GM18502 (cell line): ENCODE measurements around the gene UBAP2.
"Not testable (repeated sequence)": the region's sequence is repeated elsewhere in the genome, so short reads cannot be mapped to it uniquely, and the experiment has no call there.

Experiments used
- ATAC-seq: cut with Tn5 transposase; IDR thresholded peaks from one replicate; pipeline ENCODE4 v1.9.1; 2021; ENCODE audit warnings: mild to moderate bottlenecking; ENCODE audit not compliant: unreplicated experiment, poor library complexity

UBAP2 gene

DNA sequence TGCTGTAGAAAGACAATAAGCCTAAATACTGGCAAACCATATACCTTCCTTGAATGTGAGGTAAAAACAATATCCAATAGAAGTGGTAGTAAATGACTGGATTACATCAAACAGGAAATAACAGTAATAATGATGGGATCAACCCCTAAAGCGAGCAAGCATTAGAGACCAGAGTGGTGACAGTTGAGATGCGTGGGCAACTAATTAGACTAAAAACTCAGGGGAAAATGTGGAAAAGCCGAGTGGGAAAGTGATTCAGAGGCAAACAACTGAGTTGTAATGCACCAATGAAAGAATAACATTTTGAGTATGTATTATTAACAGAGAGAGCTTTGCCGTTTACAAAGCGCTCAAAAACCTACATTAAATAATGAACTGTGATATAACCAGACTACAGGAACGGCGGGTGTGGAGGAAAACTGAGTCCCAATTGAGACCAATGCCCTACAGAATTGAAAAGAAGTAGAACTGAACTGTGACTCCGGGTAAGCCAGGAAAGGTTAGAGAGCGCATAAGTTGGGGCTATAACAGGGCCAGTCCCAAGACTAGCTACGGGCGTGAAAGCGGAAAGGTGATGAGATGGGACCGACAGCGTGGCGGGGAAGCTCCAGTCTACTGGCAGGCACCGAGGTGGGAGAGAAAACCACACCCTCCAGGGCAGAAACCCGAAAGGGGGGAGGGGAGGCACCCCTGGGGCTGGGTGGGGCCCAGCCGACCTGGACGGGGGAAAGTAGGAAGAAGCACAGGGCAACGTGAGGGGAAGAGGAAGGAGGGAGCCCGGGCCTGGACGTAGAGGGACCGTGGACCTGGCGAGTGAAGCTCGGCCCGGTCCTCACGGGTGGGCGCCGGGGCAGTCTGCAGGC, 592 bp downstream of the UBAP2 start:
- ATAC-seq = peak; percentile 31

DNA sequence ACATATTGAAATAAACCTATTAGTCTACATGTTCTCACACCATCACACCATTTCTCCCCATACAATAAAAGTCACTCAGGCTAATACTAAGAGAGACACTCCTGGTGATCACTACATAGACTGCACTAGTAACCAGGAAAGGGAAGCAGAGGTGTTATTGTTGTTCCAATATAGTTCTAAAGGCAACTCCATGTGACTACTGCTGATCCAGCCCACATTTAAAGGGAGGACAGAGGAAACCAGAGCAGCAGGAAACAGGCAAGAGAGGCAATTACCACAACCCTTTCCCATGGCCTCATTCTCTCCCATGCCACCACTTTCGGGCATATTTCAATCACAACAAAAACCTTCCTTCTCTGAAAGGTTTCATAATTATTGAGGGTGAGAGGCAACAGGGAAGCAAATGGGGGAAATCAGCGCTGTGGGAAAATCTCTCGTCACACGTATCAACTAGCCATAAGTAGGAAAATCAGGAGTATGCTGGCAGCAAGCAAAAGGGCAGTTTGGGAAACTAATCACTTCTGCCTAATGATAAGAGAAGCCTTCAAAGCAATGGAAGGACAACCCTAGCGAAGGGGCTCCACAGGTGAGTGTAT, 1.8 kb downstream of the UBAP2 start:
- no peak for ATAC-seq

DNA sequence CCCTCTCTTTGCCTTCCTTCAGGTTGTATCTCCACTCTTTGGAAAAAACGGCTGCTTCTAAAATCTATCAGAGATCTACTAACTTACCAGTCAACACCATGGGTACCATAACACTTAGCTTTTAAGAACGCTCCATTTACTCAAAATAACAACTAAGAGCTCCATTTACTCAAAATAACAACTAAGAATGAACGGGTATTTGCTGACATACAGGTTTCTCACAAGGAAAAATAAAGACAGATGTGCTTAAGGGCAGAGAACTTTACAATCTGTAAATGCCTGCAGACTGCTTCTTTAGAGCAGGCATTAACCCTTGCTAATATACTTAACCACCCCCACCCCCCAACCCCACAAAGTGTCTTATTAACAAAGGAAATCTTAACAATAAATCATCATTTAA, 2.8 kb downstream of the UBAP2 start:
- ATAC-seq = no peak

DNA sequence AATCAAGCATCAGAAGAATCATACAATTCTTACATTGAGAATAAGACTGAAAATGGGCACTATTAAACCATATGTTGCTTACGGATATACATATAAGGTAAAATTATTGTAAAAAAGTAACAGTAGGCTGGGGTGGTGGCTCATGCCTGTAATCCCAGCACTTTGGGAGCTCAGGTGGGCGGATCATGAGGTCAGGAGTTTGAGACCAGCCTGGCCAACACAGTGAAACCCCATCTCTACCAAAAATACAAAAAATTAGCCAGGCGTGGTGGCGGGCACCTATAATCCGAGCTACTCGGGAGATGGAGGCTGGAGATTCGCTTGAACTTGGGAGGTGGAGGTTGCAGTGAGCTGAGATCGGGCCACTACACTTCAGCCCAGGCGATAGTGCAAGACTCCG, 6.6 kb downstream of the UBAP2 start:
- not testable (repeated sequence) for ATAC-seq

DNA sequence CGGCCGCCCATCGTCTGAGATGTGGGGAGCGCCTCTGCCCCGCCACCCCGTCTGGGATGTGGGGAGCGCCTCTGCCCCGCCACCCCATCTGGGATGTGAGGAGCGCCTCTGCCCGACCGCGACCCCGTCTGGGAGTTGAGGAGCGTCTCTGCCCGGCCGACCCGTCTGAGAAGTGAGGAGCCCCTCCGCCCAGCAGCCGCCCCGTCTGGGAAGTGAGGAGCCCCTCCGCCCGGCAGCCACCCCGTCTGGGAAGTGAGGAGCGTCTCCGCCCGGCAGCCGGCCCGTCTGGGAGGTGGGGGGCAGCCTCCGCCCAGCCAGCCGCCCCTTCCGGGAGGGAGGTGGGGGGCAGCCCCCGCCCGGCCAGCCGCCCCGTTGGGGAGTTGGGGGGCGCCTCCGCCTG, 9.8 kb downstream of the UBAP2 start:
- ATAC-seq = not testable (repeated sequence)

DNA sequence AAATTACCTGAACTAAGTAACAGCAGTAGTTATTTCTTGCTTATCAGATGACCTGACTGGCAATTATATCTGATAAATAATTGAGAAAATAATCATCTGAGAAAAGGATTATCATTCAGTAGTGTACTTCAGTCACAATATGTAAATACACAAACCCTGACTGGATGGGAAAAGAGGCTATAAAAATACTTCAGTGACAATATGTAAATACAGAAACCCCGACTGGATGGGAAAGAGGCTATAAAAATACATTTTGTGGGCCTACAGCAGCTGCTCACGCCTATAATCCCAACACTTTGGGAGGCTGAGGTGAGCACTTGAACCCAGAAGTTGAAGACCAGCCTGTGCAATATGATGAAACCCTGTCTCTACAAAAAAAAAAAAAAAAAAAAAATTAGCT, 11.1 kb downstream of the UBAP2 start:
- no peak for ATAC-seq

DNA sequence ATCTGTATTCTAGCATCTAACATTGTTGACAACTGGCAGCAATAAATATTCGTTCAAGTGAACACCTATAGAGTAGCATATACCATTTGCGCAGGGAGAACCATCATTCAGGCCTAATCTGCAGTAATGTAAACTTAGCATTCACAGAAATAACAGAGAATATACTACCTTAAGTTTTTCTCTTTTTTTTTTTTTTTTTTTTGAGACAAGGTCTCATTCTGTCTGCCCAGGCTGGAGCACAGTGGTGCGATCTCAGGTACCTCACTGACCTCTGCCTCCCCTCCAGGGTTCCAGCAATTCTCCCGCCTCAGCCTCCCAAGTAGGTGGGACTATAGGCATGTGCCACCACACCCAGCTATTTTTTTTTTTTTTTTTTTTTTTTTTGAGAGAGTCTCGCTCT, 12.1 kb downstream of the UBAP2 start:
- ATAC-seq = no peak

DNA sequence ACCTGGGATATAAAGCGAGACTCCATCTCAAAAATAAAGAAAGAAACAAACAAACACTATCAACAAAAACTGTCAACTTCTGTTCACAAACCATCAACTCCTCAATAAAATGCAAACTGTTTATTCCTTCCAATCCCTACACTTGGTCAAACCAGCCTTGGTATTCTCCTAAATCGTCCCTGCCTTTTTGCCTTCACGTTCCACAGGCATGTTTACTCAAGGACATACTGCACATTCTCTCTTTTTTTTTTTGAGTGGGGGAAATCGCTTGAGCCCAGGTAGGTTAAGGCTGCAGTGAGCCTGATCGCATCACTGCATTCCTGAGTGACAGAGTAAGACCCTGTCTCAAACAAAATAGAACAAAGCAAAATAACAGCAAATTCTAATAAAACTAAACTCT, 13.0 kb downstream of the UBAP2 start:
- no peak for ATAC-seq

DNA sequence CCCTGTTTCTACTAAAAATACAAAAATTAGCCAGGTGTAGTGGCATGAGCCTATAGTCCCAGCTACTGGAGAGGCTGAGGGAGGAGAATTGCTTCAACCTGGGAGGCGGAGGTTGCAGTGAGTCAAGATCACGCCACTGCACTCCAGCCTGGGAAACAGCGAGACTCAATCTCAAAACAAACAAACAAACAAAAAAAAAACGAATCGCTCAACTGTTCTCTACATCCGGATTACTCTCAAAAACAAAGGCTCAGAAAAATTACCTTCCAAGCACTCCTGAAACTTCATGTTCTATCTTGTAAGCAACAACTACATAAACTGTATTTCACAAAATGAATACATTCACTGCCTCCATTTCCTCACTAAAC, 14.0 kb downstream of the UBAP2 start:
- ATAC-seq = no peak

DNA sequence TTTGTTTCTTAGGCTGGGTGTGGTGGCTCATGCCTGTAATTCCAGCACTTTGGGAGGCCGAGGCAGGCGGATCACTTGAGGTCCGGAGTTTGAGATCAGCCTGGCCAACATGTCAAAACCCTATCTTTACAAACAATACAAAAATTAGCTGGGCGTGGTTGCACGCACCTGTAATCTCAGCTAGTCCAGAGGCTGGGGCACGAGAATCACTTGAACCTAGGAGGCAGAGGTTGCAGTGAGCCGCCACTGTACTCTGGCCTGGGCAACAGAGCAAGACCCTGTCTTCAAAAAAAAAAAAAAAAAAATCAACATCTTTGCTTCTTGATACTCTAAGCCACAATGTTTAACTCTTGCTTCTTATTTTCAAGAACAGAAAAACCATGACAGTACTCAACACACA, 16.1 kb downstream of the UBAP2 start:
- ATAC-seq = no peak

DNA sequence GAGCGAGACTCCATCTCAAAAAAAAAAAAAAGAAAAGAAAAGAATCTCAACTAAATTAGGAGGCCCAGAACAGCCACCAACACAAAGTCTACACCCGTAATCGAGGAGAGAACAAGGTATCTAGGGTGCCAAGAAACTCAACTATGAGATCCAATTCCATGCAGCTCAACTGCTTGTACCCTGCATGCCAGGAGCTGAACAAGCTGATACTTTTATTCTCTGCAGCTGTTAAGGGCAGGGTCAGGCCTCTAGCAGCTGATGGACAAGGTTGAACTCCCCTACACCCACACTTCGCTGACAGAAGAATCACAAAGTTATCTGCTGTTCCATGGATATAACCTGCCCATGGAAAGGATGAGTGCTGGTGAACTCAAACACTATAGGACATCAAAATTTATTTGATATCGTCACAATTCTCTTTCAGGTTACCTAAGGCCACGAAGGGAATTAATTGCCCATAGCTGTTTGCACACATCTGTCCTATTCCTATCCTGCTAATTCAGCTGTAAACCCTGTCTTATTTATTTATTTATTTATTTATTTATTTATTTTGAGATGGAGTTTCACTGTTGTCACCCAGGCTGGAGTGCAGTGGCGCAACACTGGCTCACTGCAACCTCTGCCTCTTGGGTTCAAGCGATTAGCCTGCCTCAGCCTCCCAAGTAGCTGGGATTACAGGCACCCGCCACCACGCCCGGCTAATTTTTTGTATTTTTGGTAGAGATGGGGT, 20.7 kb downstream of the UBAP2 start:
- no peak for ATAC-seq

DNA sequence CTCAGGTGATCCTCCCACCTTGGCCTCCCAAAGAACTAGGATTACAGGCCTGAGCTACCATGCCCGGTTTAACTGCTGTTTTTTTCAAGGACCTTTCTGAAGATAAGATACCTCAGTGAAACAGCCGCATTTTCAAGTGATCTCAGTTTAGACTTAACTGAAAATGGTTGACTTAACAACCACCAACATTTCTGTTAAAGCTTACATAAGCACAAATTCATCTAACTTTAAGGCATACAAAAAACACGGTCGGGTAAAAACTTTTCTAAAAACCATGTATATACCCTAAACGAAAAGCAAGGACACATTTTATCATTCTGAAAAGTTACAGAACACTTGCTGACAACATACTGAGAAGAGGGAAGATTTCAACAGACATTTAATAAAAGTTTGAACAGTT, 22.9 kb downstream of the UBAP2 start:
- no peak for ATAC-seq

DNA sequence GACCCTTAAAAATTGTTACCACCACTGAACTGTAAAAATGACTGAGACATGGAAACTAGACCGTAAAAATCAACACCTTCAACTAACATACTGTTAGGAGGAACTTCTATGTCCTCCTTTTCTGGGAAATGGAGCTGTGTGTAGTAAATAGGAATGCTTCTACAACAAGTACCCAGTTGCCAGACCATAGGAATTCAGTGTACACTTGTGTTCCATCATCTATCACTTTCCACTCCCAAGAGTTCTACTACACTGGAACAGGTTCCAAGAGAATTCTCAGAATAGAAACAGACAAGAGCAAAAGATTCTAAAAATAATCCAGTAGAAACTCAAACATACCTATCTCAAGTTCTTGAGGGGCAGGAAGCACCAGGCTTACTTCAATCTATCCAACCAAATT, 23.6 kb downstream of the UBAP2 start:
- no peak for ATAC-seq

DNA sequence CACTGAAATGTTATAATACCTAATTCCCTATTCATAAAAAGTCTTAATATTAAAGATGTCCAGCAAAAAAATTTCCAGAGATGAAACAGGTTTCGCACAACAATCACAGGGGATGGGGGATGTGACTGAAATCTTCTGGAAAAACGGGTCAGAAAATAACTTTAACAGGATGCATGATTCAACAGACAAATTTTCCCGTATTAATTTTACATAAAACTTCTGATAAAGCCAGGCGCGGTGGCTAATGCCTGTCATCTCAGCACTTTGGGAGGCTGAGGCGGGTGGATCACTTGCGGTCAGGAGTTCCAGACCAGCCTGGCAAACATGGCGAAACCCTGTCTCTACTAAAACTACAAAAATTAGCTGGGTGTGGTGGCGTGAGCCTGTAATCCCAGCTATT, 24.2 kb downstream of the UBAP2 start:
- ATAC-seq = not testable (repeated sequence)

DNA sequence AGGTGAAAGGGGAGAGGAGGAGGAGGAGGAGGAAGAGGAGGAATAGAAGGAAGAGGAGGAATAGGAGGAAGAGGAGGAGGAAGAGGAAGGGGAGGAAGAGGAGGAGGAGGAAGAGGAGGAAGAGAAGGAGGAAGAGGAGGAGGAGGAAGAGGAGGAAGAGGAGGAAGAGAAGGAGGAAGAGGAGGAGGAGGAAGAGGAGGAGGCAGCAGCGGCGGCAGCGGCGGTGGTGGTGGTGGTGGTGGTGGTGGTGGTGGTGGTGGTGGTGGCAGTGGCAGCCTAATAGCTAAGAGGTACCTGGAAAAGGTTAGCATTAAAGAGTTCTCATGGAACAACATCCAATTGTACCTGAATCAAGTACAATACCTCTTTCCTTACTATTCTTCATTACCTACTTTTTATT, 32.5 kb downstream of the UBAP2 start:
- no peak for ATAC-seq

DNA sequence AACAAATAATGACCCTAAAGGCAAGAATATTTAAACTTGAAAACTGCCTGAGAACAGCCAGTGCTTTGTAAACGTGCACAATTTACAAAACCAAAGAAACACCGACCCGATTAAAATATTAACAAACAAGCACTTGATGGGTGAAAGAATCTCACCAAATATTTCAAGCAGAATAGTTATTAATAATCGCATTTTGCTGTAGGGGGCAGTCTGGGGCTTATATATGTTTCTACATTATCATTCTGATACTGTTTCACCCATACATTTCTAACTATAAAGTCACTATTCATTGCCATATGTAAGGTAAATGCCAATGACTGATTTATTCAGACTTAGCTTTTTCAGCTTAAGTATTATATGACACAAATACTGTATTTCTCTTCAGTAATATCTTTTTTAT, 37.7 kb downstream of the UBAP2 start:
- no peak for ATAC-seq

DNA sequence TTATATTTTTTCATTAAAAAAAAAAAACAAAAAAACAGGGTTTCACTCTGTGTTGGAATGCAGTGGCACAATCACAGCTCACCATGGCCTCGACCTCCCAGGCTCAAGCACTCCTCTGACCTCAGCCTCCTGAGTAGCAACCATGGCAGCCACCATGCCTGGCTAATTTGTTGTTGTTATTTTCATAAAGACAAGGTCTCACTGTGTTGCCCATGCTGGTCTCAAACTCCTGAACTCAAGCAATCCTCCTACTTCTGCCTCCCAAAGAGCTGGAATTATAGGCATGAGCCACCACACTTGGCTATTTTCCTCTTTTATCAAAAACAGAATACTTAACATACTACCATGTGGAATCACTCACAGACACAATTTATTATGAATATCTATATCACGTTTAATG, 46.7 kb downstream of the UBAP2 start:
- no peak for ATAC-seq

DNA sequence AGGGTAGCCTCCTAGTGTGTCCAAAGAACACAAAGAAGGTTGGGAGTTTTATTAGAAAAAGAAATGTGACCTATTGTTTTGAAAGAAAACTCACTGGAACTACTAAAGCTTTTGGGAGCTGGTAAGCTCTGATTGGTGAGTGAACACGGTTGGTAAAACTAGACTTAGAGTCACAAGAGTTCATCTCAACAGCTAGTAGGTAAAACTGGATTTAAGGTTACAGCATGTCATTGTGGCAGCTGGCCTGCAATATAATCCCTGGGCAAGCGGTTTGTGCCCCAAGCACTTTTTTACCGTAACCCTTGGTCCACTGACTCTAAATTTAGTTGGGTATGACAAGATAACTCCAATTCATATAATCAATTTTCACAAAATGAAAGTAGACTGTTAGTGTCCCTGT, 47.4 kb downstream of the UBAP2 start:
- ATAC-seq = no peak

DNA sequence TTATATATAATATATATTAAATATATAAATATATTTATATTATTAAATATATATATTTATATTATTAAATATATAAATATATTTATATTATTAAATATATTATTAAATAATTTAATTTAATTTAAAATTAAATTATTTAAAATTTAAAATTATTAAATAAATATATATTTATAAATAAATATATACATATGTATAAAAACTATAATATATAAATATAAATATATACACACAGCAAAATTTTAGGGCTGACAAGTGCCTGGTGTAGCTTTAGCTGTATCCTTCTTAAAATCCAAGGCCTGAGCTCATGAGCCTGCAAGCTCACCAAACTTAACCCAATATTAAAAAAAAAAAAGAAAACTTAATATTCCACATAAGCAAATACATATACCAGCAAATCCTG, 53.2 kb downstream of the UBAP2 start:
- no peak for ATAC-seq

DNA sequence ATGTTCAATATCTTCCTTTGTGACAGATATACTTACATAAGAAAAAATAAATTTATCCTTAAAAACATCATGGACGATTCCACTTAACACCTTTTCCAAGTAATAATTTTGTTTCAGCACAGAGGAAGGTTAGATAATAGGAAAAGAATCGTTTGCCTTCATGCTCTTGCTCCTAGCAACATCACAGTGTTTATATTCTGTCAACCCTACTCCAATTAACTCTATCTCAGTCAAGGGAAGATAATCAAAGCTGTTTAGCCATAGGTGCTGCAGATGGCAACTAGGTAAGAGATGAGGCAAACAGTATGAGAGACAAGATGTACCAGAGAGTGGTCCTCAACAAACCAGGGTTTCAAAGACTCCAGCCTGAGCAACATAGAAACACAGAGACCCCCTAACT, 55.6 kb downstream of the UBAP2 start:
- ATAC-seq = no peak

DNA sequence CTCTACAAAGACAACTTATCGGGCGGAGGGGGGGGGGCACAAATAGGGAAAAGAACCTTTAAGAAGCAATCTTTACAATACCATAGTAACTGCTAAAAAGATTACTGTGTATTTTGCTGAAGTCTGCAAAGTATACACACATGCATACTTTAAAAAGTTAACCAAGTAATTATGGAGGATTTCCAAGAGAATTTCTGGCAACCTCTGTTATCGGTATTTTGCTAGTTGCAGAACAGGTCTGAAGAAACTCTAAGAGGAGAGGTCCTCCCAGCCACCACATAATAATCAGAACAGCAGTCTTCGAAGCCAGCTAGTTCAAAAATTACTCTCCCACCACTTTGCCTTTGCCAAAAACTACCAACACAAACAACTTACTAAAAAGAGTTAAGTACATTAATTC, 56.1 kb downstream of the UBAP2 start:
- no peak for ATAC-seq
